ENCODE results near the gene FANCL.
"Not testable (repeated sequence)": the region's sequence is repeated elsewhere in the genome, so short reads cannot be mapped to it uniquely, and the experiment has no call there.

Gene FANCL

DNA sequence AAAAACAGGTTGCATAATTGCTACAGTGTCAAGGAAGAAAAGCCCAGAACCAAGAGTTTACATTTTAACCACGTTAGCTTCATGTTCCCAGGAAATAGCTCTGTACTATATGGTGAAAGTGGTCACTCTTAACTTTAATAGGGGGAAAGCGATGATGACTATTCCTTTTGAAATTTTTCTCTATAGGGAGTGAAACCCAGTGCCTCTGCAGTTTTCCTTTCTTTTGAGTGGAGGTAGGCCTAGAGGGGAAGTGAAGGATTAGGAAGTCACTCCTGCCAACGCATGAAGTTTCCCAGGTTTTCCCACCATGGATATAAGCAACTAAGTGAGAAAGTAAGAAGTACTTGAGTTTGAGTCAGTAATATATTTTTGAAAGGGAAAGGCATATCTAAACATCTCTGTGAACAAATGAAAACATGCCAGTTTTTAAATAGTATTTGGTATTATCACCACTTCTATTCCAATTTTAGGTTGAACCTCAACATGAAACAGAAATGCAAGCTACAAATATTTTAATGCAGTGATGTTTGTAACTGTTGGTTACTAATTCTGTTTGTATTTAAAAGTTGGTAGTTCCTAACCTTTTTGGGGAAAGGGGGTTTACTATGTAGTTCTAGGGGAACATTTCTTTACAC lies 102.6 kb downstream of the FANCL start:
- DNase-seq = no peak

DNA sequence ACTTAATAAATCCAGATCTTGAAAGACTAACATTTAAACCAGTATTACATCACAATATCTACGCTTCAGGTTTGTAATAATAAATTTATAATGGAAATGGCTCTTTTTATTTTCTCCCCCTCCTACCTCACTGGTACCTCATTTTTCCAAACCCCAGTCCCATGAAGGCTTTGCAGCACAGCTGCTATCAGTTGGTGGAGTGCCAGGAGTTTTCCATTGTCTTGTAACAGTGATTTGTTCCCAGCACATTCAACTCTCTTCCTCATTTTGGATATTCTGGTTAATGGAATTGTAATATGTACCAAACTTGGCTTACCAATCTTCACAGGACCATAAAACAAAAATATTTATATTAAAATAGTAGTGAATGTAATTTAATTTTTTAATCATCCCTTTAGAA lies 103.3 kb downstream of the FANCL start:
- no peak for DNase-seq

DNA sequence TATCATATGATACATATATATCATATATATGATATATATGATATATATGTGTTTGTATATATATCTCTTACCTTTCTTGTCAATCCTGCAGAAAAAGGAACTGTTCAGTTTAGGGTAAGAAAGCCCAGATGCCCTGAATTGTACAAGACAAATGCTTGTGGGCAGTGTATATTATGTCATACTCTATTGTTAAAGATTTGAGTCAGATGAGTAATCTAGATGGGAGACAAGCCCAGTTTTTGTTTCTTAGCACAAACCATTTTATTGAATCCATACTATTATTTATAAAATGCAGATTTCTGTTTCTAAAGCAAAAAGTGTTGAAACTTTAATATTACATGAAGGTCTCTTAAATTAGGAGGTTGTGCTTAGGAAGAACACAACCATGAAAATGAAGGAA lies 103.9 kb downstream of the FANCL start:
- DNase-seq = no peak

DNA sequence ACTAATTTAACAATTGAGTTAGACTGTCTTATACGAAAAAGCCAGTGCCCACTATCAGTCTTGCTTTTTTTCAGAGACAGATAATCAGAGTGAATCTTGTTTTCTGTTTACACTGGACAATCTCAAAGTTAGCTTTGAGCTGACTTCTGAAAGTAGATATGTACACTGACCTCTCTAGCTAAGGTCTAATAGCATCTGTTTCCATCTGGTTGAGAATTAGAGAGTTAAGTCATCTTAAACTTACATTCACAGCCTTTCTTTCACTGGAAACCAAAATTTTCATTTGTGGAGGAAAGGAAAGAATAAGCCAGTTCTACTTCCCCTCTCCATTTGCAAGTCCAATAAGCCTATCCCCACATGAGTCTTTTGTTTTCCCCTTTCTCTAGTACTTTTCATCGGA lies 105.3 kb downstream of the FANCL start:
- DNase-seq = no peak

DNA sequence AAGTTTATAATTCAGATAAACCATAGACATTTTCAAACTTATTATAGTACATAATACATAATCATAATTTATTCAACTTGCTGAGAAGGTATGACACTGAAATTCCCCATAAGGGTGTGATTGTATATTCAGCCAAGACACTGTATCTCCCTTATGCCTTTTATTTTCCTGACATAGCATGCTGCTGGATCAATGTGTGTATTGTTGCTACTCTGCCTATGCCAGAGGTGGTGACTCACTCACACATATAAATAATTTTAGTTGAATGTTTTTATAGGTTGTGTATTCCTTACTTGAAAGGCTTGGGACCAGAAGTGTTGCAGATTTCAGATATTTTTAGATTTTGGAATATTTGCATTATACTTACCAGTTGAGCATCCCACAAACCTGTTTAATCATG lies 107.7 kb downstream of the FANCL start:
- no peak for DNase-seq

GRCh38 chr2:58131191-58132011 lies 109.7 kb downstream of the FANCL start:
- DNase-seq = no peak

GRCh38 chr2:58130238-58130637 lies 110.9 kb downstream of the FANCL start:
- no peak for DNase-seq

DNA sequence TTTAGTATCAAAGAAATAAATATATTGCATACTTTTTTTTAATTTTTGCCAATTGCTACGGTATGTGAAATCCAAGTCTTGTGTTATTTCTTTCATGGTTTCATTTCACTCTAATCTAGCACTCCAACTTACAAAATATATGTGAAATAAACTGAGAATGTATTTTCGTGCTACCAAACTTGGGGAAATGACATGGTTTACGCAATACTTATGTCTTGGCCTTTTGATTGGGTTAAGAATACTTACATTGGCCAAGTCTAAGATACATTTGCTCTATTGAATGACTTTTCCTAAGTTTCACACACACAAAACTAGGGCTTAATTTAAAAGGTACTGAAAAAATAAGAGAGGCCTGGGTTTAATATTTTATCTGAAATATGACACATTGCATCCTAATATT lies 114.0 kb downstream of the FANCL start:
- no peak for DNase-seq

- DNase-seq = no peak
These were observed 118.6 kb downstream of the FANCL start for GRCh38 chr2:58122540-58122939.

- no peak for DNase-seq
These were observed 119.1 kb downstream of the FANCL start for GRCh38 chr2:58122040-58122439.

DNA sequence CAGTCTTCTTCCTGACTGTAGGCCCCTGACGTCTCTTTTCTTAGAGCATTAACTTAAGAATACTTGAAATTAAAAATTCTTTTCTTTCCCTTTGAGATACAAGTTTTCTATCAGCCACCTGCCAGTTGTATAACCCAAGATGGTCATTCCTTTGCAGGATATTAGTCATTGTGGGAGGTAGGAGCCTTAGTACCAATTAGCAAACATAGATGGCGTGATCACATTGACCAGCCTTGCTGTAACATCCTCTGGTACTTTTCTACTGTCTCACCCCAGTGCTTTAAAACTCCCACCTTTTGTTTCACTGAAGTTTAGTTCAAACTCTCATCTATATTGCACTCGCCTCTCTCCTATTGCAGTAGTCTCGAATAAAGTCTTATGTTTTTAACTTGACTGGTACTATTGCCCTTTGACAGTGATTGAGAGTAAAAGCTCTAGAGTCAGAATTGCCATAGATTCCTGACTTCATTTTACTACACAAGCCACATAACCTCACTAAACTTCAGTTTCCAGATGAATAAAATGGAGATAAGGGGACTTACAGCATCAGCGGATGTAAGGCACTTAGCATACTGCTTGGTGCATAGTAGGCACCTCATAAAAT lies 120.4 kb downstream of the FANCL start:
- DNase-seq = no peak

- DNase-seq = not testable (repeated sequence)
These were observed 127.6 kb downstream of the FANCL start for GRCh38 chr2:58113563-58113962.

DNA sequence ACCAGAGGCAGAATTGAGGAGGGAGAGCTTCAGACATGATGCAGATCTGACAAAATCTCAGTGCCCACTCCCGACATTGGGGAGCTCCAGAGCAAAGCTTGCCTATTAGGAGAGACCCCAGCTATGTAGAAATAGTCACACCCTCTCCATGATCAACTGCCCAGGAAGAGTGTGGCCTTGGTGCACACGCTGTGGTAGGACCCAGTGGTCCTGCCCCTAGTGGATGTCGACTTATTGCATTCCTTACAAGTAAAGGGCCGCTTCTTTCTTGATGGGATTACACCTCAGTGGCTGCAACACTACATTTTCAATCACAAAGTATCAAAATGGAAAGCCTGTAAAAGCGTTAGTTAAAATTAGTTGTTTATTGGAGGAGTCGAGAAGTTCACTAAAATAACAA lies 130.4 kb downstream of the FANCL start:
- no peak for DNase-seq

DNA sequence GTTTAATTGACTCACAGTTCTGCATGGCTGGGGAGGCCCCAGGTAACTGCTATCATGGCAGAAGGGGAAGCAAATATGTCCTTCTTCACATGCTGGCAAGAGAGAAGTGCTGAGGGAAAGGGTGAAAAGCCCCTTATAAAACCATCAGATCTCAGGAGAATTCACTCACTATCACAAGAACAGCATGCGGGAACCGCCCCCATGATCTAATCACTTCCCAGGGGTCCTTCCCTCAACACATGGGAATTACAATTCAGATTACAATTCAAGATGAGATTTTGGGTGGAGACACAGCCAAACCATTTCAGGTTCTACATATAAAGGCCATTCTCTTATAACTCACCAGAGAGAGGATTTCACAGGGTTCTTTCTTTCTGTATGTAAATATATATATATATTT lies 131.6 kb downstream of the FANCL start:
- no peak for DNase-seq

All from amniotic stem cell (primary cell).